Choroid plexus epithelial cell (primary cell): ENCODE measurements around the gene CSNK2A1.

ENCODE experiments used
- DNase-seq: peaks from one replicate; pipeline ENCODE4 v3.0.0-alpha.2; 2010; ENCODE audit warnings: low read depth
- H3K4me3 ChIP-seq: 2 replicates; pipeline ENCODE4 v1.5.1; 2011; ENCODE audit warnings: low read depth, mild to moderate bottlenecking, control low read depth, low read length, moderate library complexity
- TF ChIP-seq, protein P1 (sequence below): conservative IDR thresholded peaks from 2 replicates; pipeline ENCODE4 v1.5.1; 2011; ENCODE audit warnings: low read depth, mild to moderate bottlenecking, control low read depth, inconsistent platforms, low read length, moderate library complexity

Gene CSNK2A1

GRCh38 chr20:430091-430999 lies 113.2 kb downstream of the CSNK2A1 start:
- TF ChIP-seq, protein P1, sequence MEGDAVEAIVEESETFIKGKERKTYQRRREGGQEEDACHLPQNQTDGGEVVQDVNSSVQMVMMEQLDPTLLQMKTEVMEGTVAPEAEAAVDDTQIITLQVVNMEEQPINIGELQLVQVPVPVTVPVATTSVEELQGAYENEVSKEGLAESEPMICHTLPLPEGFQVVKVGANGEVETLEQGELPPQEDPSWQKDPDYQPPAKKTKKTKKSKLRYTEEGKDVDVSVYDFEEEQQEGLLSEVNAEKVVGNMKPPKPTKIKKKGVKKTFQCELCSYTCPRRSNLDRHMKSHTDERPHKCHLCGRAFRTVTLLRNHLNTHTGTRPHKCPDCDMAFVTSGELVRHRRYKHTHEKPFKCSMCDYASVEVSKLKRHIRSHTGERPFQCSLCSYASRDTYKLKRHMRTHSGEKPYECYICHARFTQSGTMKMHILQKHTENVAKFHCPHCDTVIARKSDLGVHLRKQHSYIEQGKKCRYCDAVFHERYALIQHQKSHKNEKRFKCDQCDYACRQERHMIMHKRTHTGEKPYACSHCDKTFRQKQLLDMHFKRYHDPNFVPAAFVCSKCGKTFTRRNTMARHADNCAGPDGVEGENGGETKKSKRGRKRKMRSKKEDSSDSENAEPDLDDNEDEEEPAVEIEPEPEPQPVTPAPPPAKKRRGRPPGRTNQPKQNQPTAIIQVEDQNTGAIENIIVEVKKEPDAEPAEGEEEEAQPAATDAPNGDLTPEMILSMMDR: no peak
- no peak for DNase-seq
- H3K4me3 ChIP-seq: no peak overlapping the region

DNA sequence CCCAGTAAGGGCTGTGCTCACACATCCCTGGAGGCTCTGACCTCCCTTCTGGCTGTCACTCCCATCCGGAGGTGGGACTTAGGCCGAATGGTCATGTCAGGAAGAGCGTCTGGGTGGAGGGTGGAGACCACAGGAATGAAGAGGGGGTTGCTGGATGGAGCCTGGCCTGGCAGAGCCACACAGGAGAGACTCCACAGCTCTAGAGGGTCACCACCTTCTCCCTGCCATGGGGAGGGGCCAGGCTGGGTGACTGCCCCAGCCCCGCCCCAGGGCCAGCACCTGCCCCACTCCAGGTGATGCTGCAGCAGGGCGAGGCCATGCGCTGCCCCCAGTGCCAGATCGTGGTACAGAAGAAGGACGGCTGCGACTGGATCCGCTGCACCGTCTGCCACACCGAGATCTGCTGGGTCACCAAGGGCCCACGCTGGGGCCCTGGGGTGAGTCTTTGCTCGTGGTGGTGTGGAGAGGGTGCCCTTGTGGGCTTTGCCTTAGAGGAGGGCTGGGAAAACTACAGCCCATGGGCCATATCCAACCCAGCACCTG lies 114.9 kb downstream of the CSNK2A1 start:
- H3K4me3 ChIP-seq: no peak overlapping the region
- TF ChIP-seq, protein P1: no peak
- DNase-seq: no peak

GRCh38 chr20:427849-428657 lies 115.5 kb downstream of the CSNK2A1 start:
- H3K4me3 ChIP-seq: no peak overlapping the region
- TF ChIP-seq, protein P1: no peak
- no peak for DNase-seq

GRCh38 chr20:427401-427800 lies 116.2 kb downstream of the CSNK2A1 start:
- H3K4me3 ChIP-seq: no peak overlapping the region
- TF ChIP-seq, protein P1: no peak
- DNase-seq: no peak

DNA sequence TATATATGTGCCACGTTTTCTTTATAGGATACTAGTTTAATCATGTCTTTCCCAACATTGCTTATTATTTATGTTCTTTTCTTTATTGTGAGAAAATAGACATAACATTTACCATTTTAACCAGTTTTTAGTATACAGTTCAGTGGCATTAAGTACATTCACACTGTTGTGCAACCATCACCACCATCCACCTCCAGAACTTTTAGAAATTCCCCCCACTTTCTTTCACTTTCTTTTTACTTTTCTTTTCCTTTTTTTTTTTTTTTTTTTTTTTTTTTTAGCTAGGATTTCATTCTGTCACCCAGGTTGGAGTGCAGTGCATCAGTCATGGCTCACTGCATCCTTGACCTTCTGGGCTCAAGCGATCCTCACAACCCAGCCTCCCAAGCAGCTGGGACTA lies 117.0 kb downstream of the CSNK2A1 start:
- H3K4me3 ChIP-seq: no peak overlapping the region
- TF ChIP-seq, protein P1: no peak
- no peak for DNase-seq
